Chondrocyte (in vitro differentiated cells): ENCODE data around the gene IL12A. TPM values are rescaled to one million over a fixed set of nuclear protein-coding genes. Genes with fewer than 3 reads are reported as not detected.
A peak's percentile ranks its signal among the peaks of the same experiment; 100 is the strongest.

Source experiments
- DNase-seq: peaks from one replicate; pipeline ENCODE4 v3.0.0; 2021; ENCODE audit warnings: mixed read lengths, low spot score
- H3K27ac Mint-ChIP-seq: one replicate; pipeline ENCODE4 v1.8.0; 2021; ENCODE audit warnings: mild to moderate bottlenecking, moderate library complexity, mixed read lengths; ENCODE audit not compliant: unreplicated experiment
- H3K27me3 Mint-ChIP-seq: 2 replicates; pipeline ENCODE4 v1.8.0; 2021; ENCODE audit warnings: low read depth, mixed read lengths
- H3K36me3 Mint-ChIP-seq: 2 replicates; pipeline ENCODE4 v1.8.0; 2021; ENCODE audit warnings: low read depth, mixed read lengths
- H3K4me1 Mint-ChIP-seq: 2 replicates; pipeline ENCODE4 v1.8.0; 2021; ENCODE audit warnings: low read depth, mild to moderate bottlenecking, mixed read lengths
- H3K4me3 Mint-ChIP-seq: one replicate; pipeline ENCODE4 v1.8.0; 2021; ENCODE audit warnings: mild to moderate bottlenecking, moderate library complexity, mixed read lengths; ENCODE audit not compliant: unreplicated experiment
- H3K9me3 Mint-ChIP-seq: 2 replicates; pipeline ENCODE4 v1.8.0; 2021; ENCODE audit warnings: low read depth, mixed read lengths
- total RNA-seq: library from RNA; stranded (reverse); gene quantifications from 3 replicates; pipeline ENCODE4 v1.2.1, GENCODE V29; 2021
- TF ChIP-seq, protein P1 (sequence below): fragments of 200-600 bp; sonication (generic); IDR thresholded peaks from 2 replicates; pipeline ENCODE4 v1.5.0; 2021; ENCODE audit warnings: antibody characterized with exemption, mild to moderate bottlenecking, moderate library complexity

Gene IL12A
- total RNA-seq, 1 donor from 2014 or later = 1.9 TPM

DNA sequence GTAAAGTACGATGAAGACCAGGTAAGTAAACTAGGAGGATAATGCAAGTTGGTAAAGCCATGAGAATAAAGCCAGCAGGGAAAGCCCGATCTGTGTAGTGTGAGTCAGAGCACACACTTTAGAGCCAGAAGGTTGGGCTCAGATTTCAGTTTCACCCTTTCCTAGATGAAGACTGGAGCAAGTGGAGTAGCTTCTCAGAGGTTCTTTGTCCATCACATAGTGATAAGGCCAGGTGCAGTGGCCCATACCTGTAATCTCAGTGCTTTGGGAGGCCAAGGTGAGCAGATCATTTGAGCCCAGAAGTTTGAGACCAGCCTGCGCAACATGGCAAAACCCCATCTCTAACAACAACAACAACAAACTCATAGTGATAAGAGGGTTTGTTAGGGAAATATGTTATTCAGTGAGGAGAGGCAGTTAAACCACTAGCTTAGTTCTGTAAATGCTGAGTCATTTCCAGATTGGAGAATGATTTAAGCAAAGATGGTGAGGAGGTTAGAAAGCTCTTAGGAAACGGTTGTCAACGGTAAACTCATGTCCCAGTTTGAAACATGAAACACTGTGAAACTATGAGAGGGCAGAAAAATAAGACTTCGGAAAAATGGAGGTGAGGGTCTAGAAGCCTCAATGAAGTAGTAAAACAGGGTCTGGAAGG lies 39.0 kb downstream of the IL12A start:
- Mint-ChIP-seq H3K27ac (peak overlapping the region; percentile 60), H3K27me3 (no peaks in the 10 kb centered on the region), H3K4me3 (no peak overlapping the region), H3K9me3 (no peaks in the 10 kb centered on the region), H3K4me1 (peaks cover 8% of the 10 kb centered on the region), H3K36me3 (no peaks in the 10 kb centered on the region)
- DNase-seq = no peak
- TF ChIP-seq, protein P1, sequence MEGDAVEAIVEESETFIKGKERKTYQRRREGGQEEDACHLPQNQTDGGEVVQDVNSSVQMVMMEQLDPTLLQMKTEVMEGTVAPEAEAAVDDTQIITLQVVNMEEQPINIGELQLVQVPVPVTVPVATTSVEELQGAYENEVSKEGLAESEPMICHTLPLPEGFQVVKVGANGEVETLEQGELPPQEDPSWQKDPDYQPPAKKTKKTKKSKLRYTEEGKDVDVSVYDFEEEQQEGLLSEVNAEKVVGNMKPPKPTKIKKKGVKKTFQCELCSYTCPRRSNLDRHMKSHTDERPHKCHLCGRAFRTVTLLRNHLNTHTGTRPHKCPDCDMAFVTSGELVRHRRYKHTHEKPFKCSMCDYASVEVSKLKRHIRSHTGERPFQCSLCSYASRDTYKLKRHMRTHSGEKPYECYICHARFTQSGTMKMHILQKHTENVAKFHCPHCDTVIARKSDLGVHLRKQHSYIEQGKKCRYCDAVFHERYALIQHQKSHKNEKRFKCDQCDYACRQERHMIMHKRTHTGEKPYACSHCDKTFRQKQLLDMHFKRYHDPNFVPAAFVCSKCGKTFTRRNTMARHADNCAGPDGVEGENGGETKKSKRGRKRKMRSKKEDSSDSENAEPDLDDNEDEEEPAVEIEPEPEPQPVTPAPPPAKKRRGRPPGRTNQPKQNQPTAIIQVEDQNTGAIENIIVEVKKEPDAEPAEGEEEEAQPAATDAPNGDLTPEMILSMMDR = no peak

DNA sequence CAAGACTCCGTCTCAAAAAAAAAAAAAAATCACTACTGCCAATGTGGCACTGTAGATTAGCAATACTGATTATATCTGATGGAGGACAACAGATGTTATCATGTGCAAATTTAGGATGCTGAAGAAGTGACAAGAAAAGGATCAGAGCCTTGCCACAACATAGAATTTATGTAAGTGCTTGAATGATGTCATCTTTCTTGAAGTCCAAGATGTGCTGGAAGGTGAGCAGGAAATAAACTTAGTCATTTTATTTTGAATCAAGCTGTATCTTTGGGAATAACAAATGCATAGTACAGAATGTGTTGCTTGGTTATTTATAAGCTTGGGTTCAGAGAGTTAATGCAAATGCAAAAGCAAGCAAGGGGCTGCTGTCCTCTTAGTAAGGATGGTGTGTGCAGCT lies 47.1 kb downstream of the IL12A start:
- H3K27ac Mint-ChIP-seq = no peak overlapping the region
- no peak overlapping the region for H3K4me3 Mint-ChIP-seq
- H3K9me3 Mint-ChIP-seq = no peaks in the 10 kb centered on the region
- H3K36me3 Mint-ChIP-seq = no peaks in the 10 kb centered on the region
- peaks cover 12% of the 10 kb centered on the region for H3K27me3 Mint-ChIP-seq
- TF ChIP-seq, protein P1 = no peak
- H3K4me1 Mint-ChIP-seq = peaks cover 12% of the 10 kb centered on the region
- no peak for DNase-seq

DNA sequence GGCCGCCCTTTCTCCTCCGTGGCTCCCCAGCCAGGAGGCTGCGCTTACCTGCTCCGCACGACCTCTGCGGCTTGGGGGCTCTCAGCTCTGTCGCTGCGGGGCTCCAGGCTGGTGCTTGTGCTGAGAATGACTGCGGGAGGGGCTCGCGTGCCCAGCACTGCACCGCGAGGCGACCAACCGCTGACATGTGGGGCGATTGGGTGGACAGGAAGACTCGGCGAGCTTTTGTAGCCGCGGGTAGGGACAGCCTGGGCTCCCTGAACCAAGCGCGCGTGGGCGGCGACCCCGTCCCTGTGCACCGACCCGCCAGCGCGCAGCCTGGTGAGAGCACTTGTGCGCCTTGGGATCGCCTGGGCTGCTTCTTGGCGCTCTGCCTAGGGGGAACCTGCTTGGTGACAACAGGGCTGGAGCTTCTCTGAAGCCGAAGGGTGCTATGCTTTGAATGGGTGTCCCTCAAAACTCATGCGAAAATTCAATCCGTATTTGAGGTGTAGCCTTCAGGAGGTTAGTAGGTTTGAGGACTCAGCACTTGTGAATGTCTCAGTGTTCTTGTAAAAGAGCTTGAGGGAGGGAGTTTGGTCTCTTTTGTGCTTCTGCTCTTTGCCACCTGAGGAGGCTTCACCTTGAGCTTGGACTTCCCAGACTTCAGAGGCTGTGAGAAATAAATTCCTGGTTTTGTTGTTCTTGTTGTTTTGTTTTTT lies 50.4 kb downstream of the IL12A start:
- TF ChIP-seq, protein P1 = no peak
- Mint-ChIP-seq H3K4me3 (peak overlapping the region; percentile 67), H3K4me1 (peaks cover 14% of the 10 kb centered on the region), H3K27ac (no peak overlapping the region), H3K9me3 (peaks cover 18% of the 10 kb centered on the region), H3K27me3 (peaks cover 12% of the 10 kb centered on the region), H3K36me3 (peaks cover 5% of the 10 kb centered on the region)
- no peak for DNase-seq

DNA sequence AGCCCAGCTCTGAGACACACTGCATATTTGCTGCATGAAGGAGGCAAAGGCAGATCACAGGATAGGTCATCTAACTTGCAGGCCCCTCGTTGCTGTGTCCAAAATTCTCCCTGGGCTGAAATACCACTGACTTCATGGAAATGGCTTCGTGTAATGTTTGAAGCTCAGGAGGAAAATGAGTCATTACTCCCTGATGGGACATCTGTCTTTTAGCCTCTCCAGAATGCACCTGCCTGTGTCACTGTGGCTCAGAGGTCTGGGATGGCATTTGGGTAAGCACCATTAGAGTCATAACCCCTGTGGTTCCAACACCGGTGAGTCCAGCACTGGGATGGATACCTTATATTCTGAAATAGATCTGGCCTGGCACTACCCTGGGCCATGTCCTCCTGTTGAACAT lies 51.5 kb downstream of the IL12A start:
- peaks cover 16% of the 10 kb centered on the region for H3K4me1 Mint-ChIP-seq
- no peak for DNase-seq
- peaks cover 18% of the 10 kb centered on the region for H3K9me3 Mint-ChIP-seq
- no peak overlapping the region for H3K4me3 Mint-ChIP-seq
- H3K27ac Mint-ChIP-seq = no peak overlapping the region
- H3K27me3 Mint-ChIP-seq = peaks cover 12% of the 10 kb centered on the region
- peaks cover 5% of the 10 kb centered on the region for H3K36me3 Mint-ChIP-seq
- TF ChIP-seq, protein P1 = no peak

DNA sequence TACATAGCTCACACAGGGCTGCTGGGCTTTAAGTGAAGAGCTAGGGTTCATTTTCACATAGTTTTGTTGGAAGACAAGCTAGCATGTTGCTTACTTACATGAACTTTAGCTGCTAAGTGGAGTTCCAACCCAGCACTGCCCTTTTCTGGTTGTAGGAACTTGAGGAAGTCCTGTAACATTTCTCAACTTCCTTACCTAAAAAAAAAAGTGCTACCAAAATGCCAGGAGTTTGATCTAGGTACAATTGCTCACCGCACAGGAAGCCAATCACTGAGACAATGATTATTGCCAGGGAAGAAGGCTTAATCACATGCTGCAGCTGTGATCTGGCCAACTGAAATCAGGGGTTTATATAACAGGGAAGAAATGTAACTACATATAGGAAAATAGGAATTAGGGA lies 52.8 kb downstream of the IL12A start:
- peaks cover 18% of the 10 kb centered on the region for H3K9me3 Mint-ChIP-seq
- H3K27ac Mint-ChIP-seq = no peak overlapping the region
- H3K27me3 Mint-ChIP-seq = peaks cover 12% of the 10 kb centered on the region
- H3K36me3 Mint-ChIP-seq = peaks cover 5% of the 10 kb centered on the region
- no peak for DNase-seq
- H3K4me1 Mint-ChIP-seq = peaks cover 16% of the 10 kb centered on the region
- TF ChIP-seq, protein P1 = no peak
- no peak overlapping the region for H3K4me3 Mint-ChIP-seq
